ENCODE results near the gene EXOC4.
"Not testable (repeated sequence)": the region's sequence is repeated elsewhere in the genome, so short reads cannot be mapped to it uniquely, and the experiment has no call there.

Gene EXOC4

GRCh38 chr7:133643652-133644051 lies 390.8 kb downstream of the EXOC4 start:
- not testable (repeated sequence) for DNase-seq

- no peak for DNase-seq
These were observed 393.1 kb downstream of the EXOC4 start for GRCh38 chr7:133645884-133646391.

- DNase-seq: no peak
These were observed 393.8 kb downstream of the EXOC4 start for GRCh38 chr7:133646472-133647315.

GRCh38 chr7:133649593-133649992 lies 396.7 kb downstream of the EXOC4 start:
- no peak for DNase-seq

GRCh38 chr7:133650069-133650468 lies 397.2 kb downstream of the EXOC4 start:
- no peak for DNase-seq

GRCh38 chr7:133650487-133651300 lies 397.8 kb downstream of the EXOC4 start:
- DNase-seq: no peak

- no peak for DNase-seq
These were observed 399.7 kb downstream of the EXOC4 start for GRCh38 chr7:133652547-133652946.

- DNase-seq: no peak
These were observed 401.7 kb downstream of the EXOC4 start for GRCh38 chr7:133654547-133654946.

- no peak for DNase-seq
These were observed 409.4 kb downstream of the EXOC4 start for GRCh38 chr7:133662276-133662675.

GRCh38 chr7:133662830-133663229 lies 410.0 kb downstream of the EXOC4 start:
- DNase-seq: no peak

GRCh38 chr7:133664528-133664927 lies 411.6 kb downstream of the EXOC4 start:
- no peak for DNase-seq

- DNase-seq: no peak
These were observed 415.6 kb downstream of the EXOC4 start for GRCh38 chr7:133668296-133669060.

- no peak for DNase-seq
These were observed 416.2 kb downstream of the EXOC4 start for GRCh38 chr7:133669061-133669455.

- no peak for DNase-seq
These were observed 417.4 kb downstream of the EXOC4 start for GRCh38 chr7:133670250-133670649.

- DNase-seq: no peak
These were observed 420.0 kb downstream of the EXOC4 start for GRCh38 chr7:133672866-133673265.

GRCh38 chr7:133674079-133674763 lies 421.3 kb downstream of the EXOC4 start:
- peak; percentile 42 for DNase-seq

- DNase-seq: no peak
These were observed 422.8 kb downstream of the EXOC4 start for GRCh38 chr7:133675510-133676218.

GRCh38 chr7:133676805-133677370 lies 424.0 kb downstream of the EXOC4 start:
- no peak for DNase-seq

GRCh38 chr7:133678137-133678814 lies 425.4 kb downstream of the EXOC4 start:
- no peak for DNase-seq

GRCh38 chr7:133679977-133680376 lies 427.1 kb downstream of the EXOC4 start:
- no peak for DNase-seq

- DNase-seq: no peak
These were observed 428.7 kb downstream of the EXOC4 start for GRCh38 chr7:133681529-133681928.

Measured in NCI-H146 (cell line).